Measurements from ENCODE around the gene ECSCR.

DNA sequence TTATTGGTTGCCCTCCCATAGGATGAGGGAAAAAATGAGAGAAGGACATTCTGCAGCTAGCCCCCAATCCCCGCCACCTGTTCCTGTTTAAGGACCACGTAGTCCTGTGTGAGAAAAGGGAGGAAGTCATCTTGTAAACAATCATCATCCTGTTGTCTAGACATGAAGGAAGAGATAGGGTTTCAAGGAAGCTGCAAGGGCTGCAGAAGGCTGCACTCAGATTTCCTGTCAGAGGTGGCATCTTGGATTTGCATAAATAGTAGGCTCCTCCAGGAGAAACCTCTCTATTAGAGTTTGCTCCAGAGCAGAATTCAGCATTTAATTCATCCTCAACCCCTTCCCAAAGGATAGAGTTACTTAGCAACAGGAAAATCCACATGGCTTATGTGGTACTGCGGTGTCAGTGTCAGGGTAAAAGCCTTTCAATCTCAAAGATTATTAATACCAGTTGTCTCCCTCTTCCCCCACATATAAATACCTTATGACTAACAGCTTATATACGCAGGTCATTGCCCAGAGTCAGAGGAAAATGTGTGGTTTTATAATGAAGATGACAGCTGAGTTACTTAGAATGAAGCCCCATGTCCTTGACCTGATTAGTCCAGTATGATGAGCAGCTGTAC lies 18.6 kb downstream of the ECSCR start:
- no peak for TF ChIP-seq ZNF146 (tag by site-specific recombination; IDR thresholded peaks at IDR 0.05)
- no peak for TF ChIP-seq ZNF19 (tag by site-specific recombination; IDR thresholded peaks at IDR 0.05; ENCODE audit: low read depth)
- no peak for TF ChIP-seq ZNF274 (IDR thresholded peaks at IDR 0.05; ENCODE audit: low read length)
- TF ChIP-seq ZNF274 (tag by site-specific recombination; IDR thresholded peaks at IDR 0.05; ENCODE audit: borderline replicate concordance) = no peak
- TF ChIP-seq, protein P1, sequence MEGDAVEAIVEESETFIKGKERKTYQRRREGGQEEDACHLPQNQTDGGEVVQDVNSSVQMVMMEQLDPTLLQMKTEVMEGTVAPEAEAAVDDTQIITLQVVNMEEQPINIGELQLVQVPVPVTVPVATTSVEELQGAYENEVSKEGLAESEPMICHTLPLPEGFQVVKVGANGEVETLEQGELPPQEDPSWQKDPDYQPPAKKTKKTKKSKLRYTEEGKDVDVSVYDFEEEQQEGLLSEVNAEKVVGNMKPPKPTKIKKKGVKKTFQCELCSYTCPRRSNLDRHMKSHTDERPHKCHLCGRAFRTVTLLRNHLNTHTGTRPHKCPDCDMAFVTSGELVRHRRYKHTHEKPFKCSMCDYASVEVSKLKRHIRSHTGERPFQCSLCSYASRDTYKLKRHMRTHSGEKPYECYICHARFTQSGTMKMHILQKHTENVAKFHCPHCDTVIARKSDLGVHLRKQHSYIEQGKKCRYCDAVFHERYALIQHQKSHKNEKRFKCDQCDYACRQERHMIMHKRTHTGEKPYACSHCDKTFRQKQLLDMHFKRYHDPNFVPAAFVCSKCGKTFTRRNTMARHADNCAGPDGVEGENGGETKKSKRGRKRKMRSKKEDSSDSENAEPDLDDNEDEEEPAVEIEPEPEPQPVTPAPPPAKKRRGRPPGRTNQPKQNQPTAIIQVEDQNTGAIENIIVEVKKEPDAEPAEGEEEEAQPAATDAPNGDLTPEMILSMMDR (tag by site-specific recombination; IDR thresholded peaks at IDR 0.05) = no peak
- TF ChIP-seq, protein P2, sequence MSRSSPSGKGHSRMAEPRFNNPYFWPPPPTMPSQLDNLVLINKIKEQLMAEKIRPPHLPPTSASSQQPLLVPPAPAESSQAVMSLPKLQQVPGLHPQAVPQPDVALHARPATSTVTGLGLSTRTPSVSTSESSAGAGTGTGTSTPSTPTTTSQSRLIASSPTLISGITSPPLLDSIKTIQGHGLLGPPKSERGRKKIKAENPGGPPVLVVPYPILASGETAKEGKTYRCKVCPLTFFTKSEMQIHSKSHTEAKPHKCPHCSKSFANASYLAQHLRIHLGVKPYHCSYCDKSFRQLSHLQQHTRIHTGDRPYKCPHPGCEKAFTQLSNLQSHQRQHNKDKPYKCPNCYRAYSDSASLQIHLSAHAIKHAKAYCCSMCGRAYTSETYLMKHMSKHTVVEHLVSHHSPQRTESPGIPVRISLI (tag by site-specific recombination; IDR thresholded peaks at IDR 0.05) = no peak
- no peak for TF ChIP-seq RBAK (tag by site-specific recombination; IDR thresholded peaks at IDR 0.05)
- TF ChIP-seq, protein P3, sequence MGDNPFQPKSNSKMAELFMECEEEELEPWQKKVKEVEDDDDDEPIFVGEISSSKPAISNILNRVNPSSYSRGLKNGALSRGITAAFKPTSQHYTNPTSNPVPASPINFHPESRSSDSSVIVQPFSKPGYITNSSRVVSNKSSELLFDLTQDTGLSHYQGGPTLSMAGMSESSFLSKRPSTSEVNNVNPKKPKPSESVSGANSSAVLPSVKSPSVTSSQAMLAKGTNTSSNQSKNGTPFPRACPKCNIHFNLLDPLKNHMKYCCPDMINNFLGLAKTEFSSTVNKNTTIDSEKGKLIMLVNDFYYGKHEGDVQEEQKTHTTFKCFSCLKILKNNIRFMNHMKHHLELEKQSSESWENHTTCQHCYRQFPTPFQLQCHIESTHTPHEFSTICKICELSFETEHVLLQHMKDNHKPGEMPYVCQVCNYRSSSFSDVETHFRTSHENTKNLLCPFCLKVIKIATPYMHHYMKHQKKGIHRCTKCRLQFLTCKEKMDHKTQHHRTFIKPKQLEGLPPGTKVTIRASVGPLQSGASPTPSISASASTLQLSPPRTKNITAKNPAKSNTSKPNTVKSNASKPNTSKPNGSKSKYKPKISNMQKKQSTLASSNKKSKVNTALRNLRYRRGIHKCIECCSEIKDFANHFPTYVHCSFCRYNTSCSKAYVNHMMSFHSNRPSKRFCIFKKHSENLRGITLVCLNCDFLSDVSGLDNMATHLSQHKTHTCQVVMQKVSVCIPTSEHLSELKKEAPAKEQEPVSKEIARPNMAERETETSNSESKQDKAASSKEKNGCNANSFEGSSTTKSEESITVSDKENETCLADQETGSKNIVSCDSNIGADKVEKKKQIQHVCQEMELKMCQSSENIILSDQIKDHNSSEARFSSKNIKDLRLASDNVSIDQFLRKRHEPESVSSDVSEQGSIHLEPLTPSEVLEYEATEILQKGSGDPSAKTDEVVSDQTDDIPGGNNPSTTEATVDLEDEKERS (tag by site-specific recombination; IDR thresholded peaks at IDR 0.05) = no peak
- TF ChIP-seq, protein P4, sequence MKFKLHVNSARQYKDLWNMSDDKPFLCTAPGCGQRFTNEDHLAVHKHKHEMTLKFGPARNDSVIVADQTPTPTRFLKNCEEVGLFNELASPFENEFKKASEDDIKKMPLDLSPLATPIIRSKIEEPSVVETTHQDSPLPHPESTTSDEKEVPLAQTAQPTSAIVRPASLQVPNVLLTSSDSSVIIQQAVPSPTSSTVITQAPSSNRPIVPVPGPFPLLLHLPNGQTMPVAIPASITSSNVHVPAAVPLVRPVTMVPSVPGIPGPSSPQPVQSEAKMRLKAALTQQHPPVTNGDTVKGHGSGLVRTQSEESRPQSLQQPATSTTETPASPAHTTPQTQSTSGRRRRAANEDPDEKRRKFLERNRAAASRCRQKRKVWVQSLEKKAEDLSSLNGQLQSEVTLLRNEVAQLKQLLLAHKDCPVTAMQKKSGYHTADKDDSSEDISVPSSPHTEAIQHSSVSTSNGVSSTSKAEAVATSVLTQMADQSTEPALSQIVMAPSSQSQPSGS (tag by site-specific recombination; IDR thresholded peaks at IDR 0.05; ENCODE audit: low read depth) = no peak
- TF ChIP-seq MZF1 (tag by site-specific recombination; IDR thresholded peaks at IDR 0.05; ENCODE audit: borderline replicate concordance) = no peak
- TF ChIP-seq ZNF785 (tag by site-specific recombination; IDR thresholded peaks at IDR 0.05) = no peak
